NT2/D1 (cell line): Measurements from ENCODE around the gene DCANP1.

Source experiments
- SUZ12 ChIP-seq: IDR thresholded peaks from 2 replicates; pipeline ENCODE4 v1.6.1; 2011; ENCODE audit not compliant: insufficient read length, insufficient read depth; ENCODE audit errors: extremely low read depth
- YY1 ChIP-seq: IDR thresholded peaks from 2 replicates; pipeline ENCODE4 v1.6.1; 2011; ENCODE audit not compliant: insufficient read length, insufficient read depth
- ZNF274 ChIP-seq: IDR thresholded peaks from 2 replicates; pipeline ENCODE4 v1.6.1; 2011; ENCODE audit warnings: mild to moderate bottlenecking, low read depth, low read length

GRCh38 chr5:135465391-135466122 lies 18.4 kb upstream of the DCANP1 start:
- TF ChIP-seq ZNF274 (no peak), YY1 (no peak), SUZ12 (no peak)
